Psoas muscle (tissue), 8 donors: ENCODE measurements around the gene PODXL. TPM values are rescaled to one million over a fixed set of nuclear protein-coding genes. Genes with fewer than 3 reads are reported as not detected.
"Not testable (repeated sequence)": the region's sequence is repeated elsewhere in the genome, so short reads cannot be mapped to it uniquely, and the experiment has no call there.

Source experiments
- ATAC-seq, 4 donors: fragments of 200-7000 bp; cut with Tn5 transposase; one replicate each; pipeline ENCODE4 v1.9.1; 2020; ENCODE audit warnings: moderate library complexity in 3 of 4, mild to moderate bottlenecking in 2 of 4
- DNase-seq, 2 donors: peaks; one replicate each; pipeline ENCODE4 v3.0.0-alpha.2; 2020
- H3K27ac ChIP-seq: fragments of 200-600 bp; one replicate; pipeline ENCODE4 v1.8.0; 2022
- H3K27me3 ChIP-seq, 3 donors: fragments of 200-600 bp in 1 of 3; one replicate each; pipeline versions ENCODE4 v1.6.1 to v1.8.0; 2013 to 2022; ENCODE audit warnings: low read length in 2 of 3, mild to moderate bottlenecking in 2 of 3, moderate library complexity in 1 of 3; ENCODE audit not compliant: insufficient read depth in 3 of 3
- H3K36me3 ChIP-seq, 2 donors: fragments of 200-600 bp in 1 of 2; one replicate each; pipeline versions ENCODE4 v1.6.1 to v1.8.0; 2013 to 2022; ENCODE audit warnings: low read depth in 1 of 2, mild to moderate bottlenecking in 1 of 2, moderate library complexity in 1 of 2; ENCODE audit not compliant: insufficient read depth in 1 of 2
- H3K4me1 ChIP-seq: fragments of 200-600 bp; one replicate; pipeline ENCODE4 v1.8.0; 2022
- H3K4me3 ChIP-seq: fragments of 200-600 bp; one replicate; pipeline ENCODE4 v1.8.0; 2022; ENCODE audit warnings: mild to moderate bottlenecking
- H3K9me3 ChIP-seq: fragments of 200-600 bp; one replicate; pipeline ENCODE4 v1.8.0; 2022
- CTCF ChIP-seq: fragments of 200-600 bp; IDR thresholded peaks from one replicate; pipeline ENCODE4 v1.8.0; 2022; ENCODE audit warnings: antibody characterized with exemption
- WGBS, 3 donors: extraction: QIAGEN DNeasy Blood & Tissue Kit; methylation state at CpG; one replicate each; pipeline versions ENCODE4 v1.1.6 to v1.1.7; 2013; 5-methylcytosine and 5-hydroxymethylcytosine counted together
- intact Hi-C, 2 donors: fragments of 100-400 bp; cut with DNase I; formaldehyde crosslinking; loops; one replicate each; pipeline versions ENCODE4 v1.11.0 to v1.14.2; 2022
- polyA plus RNA-seq, 3 donors: library from polyadenylated mRNA; stranded (reverse); fragments of 200-250 nt; gene quantifications; one replicate each; pipeline ENCODE4 v1.2.3, GENCODE V29; 2013
- total RNA-seq, 4 donors: library from RNA; stranded (reverse); fragmentation: NEBNext Ultra II Directional in 2 of 4; extraction: Animal tissue kit (Norgen Biotek cat#: 25700) in 2 of 4; gene quantifications; one replicate each; pipeline versions ENCODE4 v1.2.1 to v1.2.4, GENCODE V29; 2021 to 2023
- donor health status: healthy with polysubstance abuse.
- donor health status: DM: no; HTN: no; CAD: no; lungs with moderate emphysema.
- donor health status: Bipolar disorder and iron deficiency.
- donor health status: healthy.
- donor health status: DM: yes; HTN: yes; CAD: no.
- donor health status: DM: no; HTN: no; CAD: no.
- donor health status: DM: no; HTN: no; CAD: no.
- donor health status: DM: yes; HTN: yes; CAD: no.

The PODXL gene
- total and polyA plus RNA-seq, 7 donors = 9.0 to 46.8 (median 16.2) TPM

GRCh38 chr7:131506597-131506996, 49.8 kb downstream of the PODXL start:
- no peak for ATAC-seq
- Histone ChIP-seq H3K4me1 (peaks cover 15% of the 10 kb centered on the region), H3K4me3 (no peak overlapping the region), H3K27me3 (no peaks in the 10 kb centered on the region), H3K27ac (no peak overlapping the region), H3K9me3 (no peaks in the 10 kb centered on the region), H3K36me3 (peaks cover 0 to 27% of the 10 kb centered on the region in 2 donors)
- TF ChIP-seq CTCF = no peak
- no peak for DNase-seq
- intact Hi-C loops = no loop called here
- 71 to 78% (median 76%) methylated on average over 18 of the region's 18 CpGs for WGBS, 3 donors

- peaks cover 0 to 27% of the 10 kb centered on the region in 2 donors for H3K36me3 ChIP-seq
- H3K27ac ChIP-seq = no peak overlapping the region
Observed at GRCh38 chr7:131505636-131506557, 50.5 kb downstream of the PODXL start.

GRCh38 chr7:131505037-131505620, 51.3 kb downstream of the PODXL start:
- H3K27ac ChIP-seq, intact Hi-C loops, ATAC-seq, DNase-seq, H3K27me3 ChIP-seq, H3K4me3 ChIP-seq, H3K9me3 ChIP-seq: not testable (repeated sequence)
- Histone ChIP-seq H3K4me1 (peaks cover 14% of the 10 kb centered on the region), H3K36me3 (peaks cover 0 to 30% of the 10 kb centered on the region in 2 donors)
- 90 to 91% (median 91%) methylated on average over 8 of the region's 8 CpGs for WGBS, 3 donors

More at GRCh38 chr7:131505636-131506557, 50.5 kb downstream of the PODXL start:
- peaks cover 14% of the 10 kb centered on the region for H3K4me1 ChIP-seq
- WGBS, 3 donors = 82 to 89% (median 87%) methylated on average over 30 of the region's 30 CpGs
- no peaks in the 10 kb centered on the region for H3K27me3 ChIP-seq
- no peak for ATAC-seq
- intact Hi-C loops = no loop called here
- H3K9me3 ChIP-seq = no peaks in the 10 kb centered on the region
- H3K4me3 ChIP-seq = no peak overlapping the region
- TF ChIP-seq CTCF = no peak
- DNase-seq = no peak

- WGBS, 3 donors = 82 to 85% (median 82%) methylated on average over 14 of the region's 14 CpGs
- H3K4me1 ChIP-seq = peaks cover 14% of the 10 kb centered on the region
- no peak overlapping the region for H3K4me3 ChIP-seq
- TF ChIP-seq CTCF = no peak
- no peaks in the 10 kb centered on the region for H3K9me3 ChIP-seq
- DNase-seq = no peak
- peaks cover 0 to 29% of the 10 kb centered on the region in 2 donors for H3K36me3 ChIP-seq
- H3K27ac ChIP-seq = no peak overlapping the region
- intact Hi-C loops = no loop called here
- no peak for ATAC-seq
- no peaks in the 10 kb centered on the region for H3K27me3 ChIP-seq
Observed at GRCh38 chr7:131504157-131504899, 52.1 kb downstream of the PODXL start.

- DNase-seq (no peak), ATAC-seq (peak in 2 of 4 donors; percentile 5 to 14)
- intact Hi-C loops = no loop called here
- 19 to 38% (median 24%) methylated on average over 6 of the region's 6 CpGs for WGBS, 3 donors
- Histone ChIP-seq H3K4me1 (peaks cover 14% of the 10 kb centered on the region), H3K27me3 (no peaks in the 10 kb centered on the region), H3K36me3 (peaks cover 0 to 35% of the 10 kb centered on the region in 2 donors), H3K4me3 (no peak overlapping the region), H3K27ac (peak overlapping the region; percentile 16), H3K9me3 (no peaks in the 10 kb centered on the region)
- no peak for TF ChIP-seq CTCF
Observed at GRCh38 chr7:131503639-131504038, 52.8 kb downstream of the PODXL start.
